WTC11 (cell line): ENCODE measurements around the gene GPX2. TPM values are rescaled to one million over a fixed set of nuclear protein-coding genes. Genes with fewer than 3 reads are reported as not detected.
"Not testable (repeated sequence)": the region's sequence is repeated elsewhere in the genome, so short reads cannot be mapped to it uniquely, and the experiment has no call there.

ENCODE experiments used
- ATAC-seq: fragments of 200-7000 bp; cut with Tn5 transposase; 2 replicates; pipeline ENCODE4 v1.10.0; 2021; ENCODE audit warnings: mild to moderate bottlenecking, moderate library complexity
- CTCF ChIA-PET: fragments of 300-600 bp; sonication (Branson Sonifier 250); formaldehyde crosslinking; loops from one replicate; lab custom pipeline; 2021; ENCODE audit warnings: antibody characterized with exemption; lab: Charles Lee
- POLR2A ChIA-PET: fragments of 350-600 bp; sonication (Branson Sonifier 250); formaldehyde crosslinking; loops from one replicate; lab custom pipeline; 2021; ENCODE audit warnings: antibody characterized with exemption; lab: Charles Lee
- DNase-seq: peaks from one replicate; pipeline ENCODE4 v3.0.0; 2021; ENCODE audit warnings: low spot score
- H3K27ac Mint-ChIP-seq: 2 replicates; pipeline ENCODE4 v1.8.0; 2021; ENCODE audit warnings: mixed read lengths
- H3K27me3 Mint-ChIP-seq: 2 replicates; pipeline ENCODE4 v1.8.0; 2021; ENCODE audit warnings: low read depth, mild to moderate bottlenecking, moderate library complexity, mixed read lengths
- H3K36me3 Mint-ChIP-seq: 2 replicates; pipeline ENCODE4 v1.8.0; 2021; ENCODE audit warnings: mixed read lengths
- H3K4me1 Mint-ChIP-seq: 2 replicates; pipeline ENCODE4 v1.8.0; 2022; ENCODE audit warnings: mixed read lengths
- H3K4me3 Mint-ChIP-seq: 2 replicates; pipeline ENCODE4 v1.8.0; 2021; ENCODE audit warnings: mild to moderate bottlenecking, moderate library complexity, mixed read lengths
- H3K9me3 Mint-ChIP-seq: 2 replicates; pipeline ENCODE4 v1.8.0; 2021; ENCODE audit warnings: mixed read lengths
- AFF4 ChIP-seq: sonication (generic); formaldehyde crosslinking; IDR thresholded peaks from 2 replicates; pipeline ENCODE4 v1.8.1; 2023; ENCODE audit warnings: mild to moderate bottlenecking, missing genetic modification reagents, borderline replicate concordance
- CTCF ChIP-seq: fragments of 200-600 bp; IDR thresholded peaks from 2 replicates; pipeline ENCODE4 v1.8.0; 2022; ENCODE audit warnings: antibody characterized with exemption
- GTF2I ChIP-seq: fragments of 250-450 bp; sonication (Bioruptor Pico); conservative IDR thresholded peaks from 2 replicates; pipeline ENCODE4 v1.4.0; 2021; ENCODE audit warnings: mild to moderate bottlenecking
- IRF1 ChIP-seq: sonication (generic); formaldehyde crosslinking; IDR thresholded peaks from 2 replicates; pipeline ENCODE4 v1.8.0; 2023; ENCODE audit warnings: missing genetic modification reagents
- PRRX2 ChIP-seq: fragments of 250-450 bp; sonication (Bioruptor Pico); IDR thresholded peaks from 2 replicates; pipeline ENCODE4 v1.8.0; 2021; ENCODE audit warnings: mild to moderate bottlenecking
- SMAD3 ChIP-seq: sonication (generic); formaldehyde crosslinking; IDR thresholded peaks from 2 replicates; pipeline ENCODE4 v1.8.0; 2022; ENCODE audit warnings: missing genetic modification reagents, mild to moderate bottlenecking, borderline replicate concordance
- USF2 ChIP-seq: sonication (generic); formaldehyde crosslinking; IDR thresholded peaks from 2 replicates; pipeline ENCODE4 v1.8.1; 2023; ENCODE audit warnings: mild to moderate bottlenecking, missing genetic modification reagents, moderate library complexity
- ZNF219 ChIP-seq: sonication (generic); formaldehyde crosslinking; IDR thresholded peaks from 2 replicates; pipeline ENCODE4 v1.8.0; 2023; ENCODE audit warnings: missing genetic modification reagents, mild to moderate bottlenecking, borderline replicate concordance
- total RNA-seq: library from RNA; stranded (reverse); gene quantifications from 3 replicates; pipeline ENCODE4 v1.2.3, GENCODE V29; 2021

The GPX2 gene
- total RNA-seq, 1 experiment from 2014 or later = 1.5 TPM

- no peak for TF ChIP-seq AFF4 (CRISPR knock-in tag)
Observed at GRCh38 chr14:64914237-64915028, 28.1 kb downstream of the GPX2 start, which contains the start of gene CHURC1 (continued).

GRCh38 chr14:64913477-64913876 is 29.1 kb downstream of the GPX2 start:
- DNase-seq, H3K36me3 Mint-ChIP-seq, CTCF ChIA-PET, H3K27me3 Mint-ChIP-seq, ATAC-seq, H3K9me3 Mint-ChIP-seq, H3K27ac Mint-ChIP-seq: not testable (repeated sequence)
- H3K4me1 Mint-ChIP-seq = peaks cover 11% of the 10 kb centered on the region
- POLR2A ChIA-PET = interaction anchor here (0.9 kb wide), 1 partner anchor 51 kb away, joined by 3 read pairs; no protein-coding TSS in a partner anchor
- peak overlapping the region; percentile 89 for H3K4me3 Mint-ChIP-seq
- 0 out of 2 replicates have a peak, but pooled peaks have one; percentile 25 for TF ChIP-seq GTF2I (CRISPR knock-in tag)

GRCh38 chr14:64912261-64912660 is 30.3 kb downstream of the GPX2 start:
- TF ChIP-seq ZNF219 (CRISPR knock-in tag) (no peak), USF2 (CRISPR knock-in tag) (no peak), IRF1 (CRISPR knock-in tag) (no peak)
- H3K4me3 Mint-ChIP-seq = no peak overlapping the region
- ChIA-PET CTCF (interaction anchor here (1.0 to 3.4 kb wide), 3 partner anchors 71 to 110 kb away, joined by 3 to 29 read pairs (median 10); no protein-coding TSS in a partner anchor), POLR2A (no interaction called here)
- no peaks in the 10 kb centered on the region; the same call in 1 of the 2 replicates for H3K27me3 Mint-ChIP-seq
- ATAC-seq (no peak), DNase-seq (no peak)
- peaks cover 11% of the 10 kb centered on the region for H3K4me1 Mint-ChIP-seq
- no peak overlapping the region for H3K27ac Mint-ChIP-seq
- H3K9me3 Mint-ChIP-seq = no peaks in the 10 kb centered on the region
- H3K36me3 Mint-ChIP-seq = 0 out of 2 replicates have a peak, but pooled peaks cover 6% of the 10 kb centered on the region

- POLR2A ChIA-PET = interaction anchor here (0.7 to 1.0 kb wide), 2 partner anchors 64 to 75 kb away, joined by 3 to 6 read pairs; no protein-coding TSS in a partner anchor
Observed at GRCh38 chr14:64910847-64911495, 31.6 kb downstream of the GPX2 start.

More at GRCh38 chr14:64910847-64911495, 31.6 kb downstream of the GPX2 start:
- no peaks in the 10 kb centered on the region for H3K9me3 Mint-ChIP-seq
- H3K27me3 Mint-ChIP-seq = no peaks in the 10 kb centered on the region; the same call in none of the 2 replicates
- H3K36me3 Mint-ChIP-seq = 0 out of 2 replicates have a peak, but pooled peaks cover 2% of the 10 kb centered on the region
- H3K27ac Mint-ChIP-seq = no peak overlapping the region
- TF ChIP-seq PRRX2 (CRISPR knock-in tag) (no peak), CTCF (peak; percentile 41; the same call in 1 of the 2 replicates), SMAD3 (CRISPR knock-in tag) (no peak)
- ATAC-seq = no peak
- no peak overlapping the region for H3K4me3 Mint-ChIP-seq
- CTCF ChIA-PET = interaction anchor here (0.6 to 3.4 kb wide), 52 partner anchors 8 to 326 kb away, joined by 3 to 37 read pairs (median 5); partner anchors contain the start of genes FNTB, GPX2 and SPTB
- no peak for DNase-seq
- H3K4me1 Mint-ChIP-seq = peaks cover 11% of the 10 kb centered on the region
